A204.1 (cell line): Measurements from ENCODE around the gene OMA1.
"Not testable (repeated sequence)": the region's sequence is repeated elsewhere in the genome, so short reads cannot be mapped to it uniquely, and the experiment has no call there.

Experiments
- FAIRE-seq: peaks from 2 replicates; lab custom pipeline; 2012; peaks lifted over from hg19 to GRCh38; lab: Jason Lieb, UNC

Gene OMA1

GRCh38 chr1:58546520-58547308 is at the start of gene OMA1:
TSS of gene OMA1 (minus strand) at chr1:58546726. CDS start at chr1:58539294, 7,432 bp downstream.
- FAIRE-seq, result peak; percentile 88

GRCh38 chr1:58594546-58594945 is 48.0 kb upstream of the OMA1 start:
- FAIRE-seq, result no peak

DNA sequence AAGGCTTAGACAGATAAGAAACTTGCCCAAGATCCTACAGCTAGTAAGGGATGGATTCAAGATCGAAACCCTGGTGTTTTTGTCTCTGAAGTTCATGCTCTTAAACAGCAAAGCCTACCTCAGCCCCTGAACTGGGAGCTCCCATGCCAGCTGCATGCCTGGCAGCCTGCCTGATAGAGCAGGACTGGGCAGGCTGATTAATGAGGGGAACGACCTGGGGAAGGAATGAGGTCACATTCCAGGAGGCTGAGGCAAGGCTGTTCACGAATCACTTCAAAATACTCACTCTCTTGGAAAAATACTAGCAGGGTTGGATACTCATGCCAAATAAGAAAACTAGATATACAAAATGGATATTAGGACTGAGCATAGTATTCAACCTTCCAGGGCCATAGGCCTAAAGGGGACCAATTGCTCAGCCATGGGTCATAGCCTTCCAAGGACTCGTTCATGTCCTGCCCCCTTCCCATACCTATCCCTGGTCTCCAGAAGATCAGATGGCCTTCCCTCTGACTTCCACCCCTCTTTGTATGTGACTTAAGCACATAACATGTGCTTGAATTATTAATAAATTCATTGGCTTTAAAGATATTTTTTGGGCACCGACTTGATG is 46.1 kb upstream of the OMA1 start:
- no peak for FAIRE-seq

DNA sequence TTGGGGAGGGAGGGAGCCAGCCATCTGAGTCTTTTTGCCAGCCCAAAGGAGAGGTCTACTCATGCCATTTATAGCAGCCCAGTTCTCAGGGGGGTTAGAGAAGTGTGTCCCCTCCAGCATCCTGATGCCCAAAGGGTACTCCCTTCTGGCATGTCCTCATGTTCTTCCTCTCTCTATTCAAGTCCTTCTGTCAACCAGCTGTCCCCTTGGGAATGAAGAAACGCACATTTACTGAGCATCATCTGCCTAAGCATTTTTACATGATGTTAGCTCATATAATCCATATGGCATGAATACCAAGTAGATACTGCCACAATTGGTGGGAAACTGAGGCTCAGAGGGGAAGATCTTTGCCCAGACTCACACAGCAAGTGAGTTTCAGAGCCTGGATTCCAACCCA is 45.3 kb upstream of the OMA1 start:
- no peak for FAIRE-seq

- no peak for FAIRE-seq
Measured at GRCh38 chr1:58590019-58590418, 43.5 kb upstream of the OMA1 start.

GRCh38 chr1:58588396-58588795 is 41.9 kb upstream of the OMA1 start:
- FAIRE-seq, result no peak

DNA sequence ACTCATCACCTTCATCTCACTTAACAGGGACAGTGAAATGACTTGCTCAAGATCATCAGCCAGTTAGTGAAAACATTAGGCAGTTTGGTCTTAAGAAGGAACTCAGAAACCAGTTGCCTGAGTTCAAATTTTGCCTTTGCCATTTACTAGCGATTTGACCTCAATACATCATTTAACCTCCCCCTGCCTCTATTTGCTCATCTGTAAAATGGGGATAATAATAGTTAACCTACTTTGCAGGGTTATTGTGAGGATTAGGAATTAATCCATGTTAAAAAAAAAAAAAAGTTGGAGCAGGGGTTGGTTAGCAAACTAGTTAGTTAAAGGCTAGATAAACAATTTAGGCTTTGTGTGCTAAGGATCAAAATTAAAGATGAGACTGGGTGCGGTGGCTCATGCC is 41.1 kb upstream of the OMA1 start:
- FAIRE-seq, result no peak

- no peak for FAIRE-seq
Measured at GRCh38 chr1:58586271-58586670, 39.7 kb upstream of the OMA1 start.

- FAIRE-seq, result no peak
Measured at GRCh38 chr1:58585581-58586151, 39.1 kb upstream of the OMA1 start.

DNA sequence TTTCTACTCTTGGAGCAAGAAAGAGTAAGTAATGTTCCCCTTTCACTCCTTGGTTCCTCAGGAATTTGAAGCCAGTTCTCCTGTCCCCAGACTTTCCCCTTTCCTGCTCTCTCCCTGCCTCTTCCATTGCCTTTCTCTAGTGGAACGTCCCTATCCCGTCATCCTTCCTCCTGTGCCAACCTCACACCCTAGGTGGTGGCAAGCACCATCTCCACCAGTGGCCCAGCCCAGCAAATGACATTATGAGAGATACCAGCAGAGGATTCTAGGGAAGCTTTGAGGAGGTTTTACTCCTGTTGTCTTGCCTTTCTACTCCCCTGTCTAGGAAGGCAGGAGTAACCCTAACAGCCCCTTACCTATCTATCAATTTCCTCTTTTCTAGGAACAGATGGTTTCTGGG is 38.6 kb upstream of the OMA1 start:
- no peak for FAIRE-seq

DNA sequence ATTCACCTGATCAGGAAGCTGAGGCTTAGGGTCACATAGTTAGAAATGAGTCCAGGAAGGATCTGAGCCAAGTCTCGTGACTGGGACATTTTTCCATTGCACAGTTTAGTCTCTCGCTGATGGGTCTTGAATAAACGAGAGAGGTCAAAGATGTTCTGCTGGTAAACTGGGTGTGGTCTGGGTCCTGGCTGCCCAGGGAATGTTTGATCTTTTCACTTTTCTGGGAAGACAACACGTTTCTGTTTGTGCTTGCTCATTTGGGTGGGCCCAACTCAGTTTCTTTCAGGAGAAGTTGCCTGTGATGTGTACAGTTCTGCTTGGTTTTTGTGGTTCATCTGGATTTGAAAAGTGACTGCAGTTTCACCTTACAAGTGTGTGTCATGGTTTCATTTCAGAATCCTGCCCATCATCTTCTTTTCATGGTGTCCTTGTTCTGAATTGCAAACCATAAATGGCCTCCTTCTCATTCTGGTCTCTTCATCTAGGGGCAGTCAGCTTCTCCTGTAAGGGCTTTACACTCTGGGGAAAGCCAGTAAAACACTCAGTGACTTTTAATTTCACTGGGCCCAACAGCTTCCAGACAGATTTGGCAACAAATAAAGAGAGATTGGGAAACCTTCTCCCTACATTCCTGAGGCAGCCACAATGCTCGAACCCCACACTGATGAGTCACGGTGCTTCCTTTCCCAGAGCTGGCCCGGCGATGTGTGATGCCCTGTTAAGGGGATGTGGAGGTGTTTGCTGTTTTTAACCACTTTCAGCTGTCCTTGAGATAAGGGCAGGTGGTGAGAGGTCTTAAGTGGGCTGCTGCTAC is 37.8 kb upstream of the OMA1 start:
- FAIRE-seq, result no peak

DNA sequence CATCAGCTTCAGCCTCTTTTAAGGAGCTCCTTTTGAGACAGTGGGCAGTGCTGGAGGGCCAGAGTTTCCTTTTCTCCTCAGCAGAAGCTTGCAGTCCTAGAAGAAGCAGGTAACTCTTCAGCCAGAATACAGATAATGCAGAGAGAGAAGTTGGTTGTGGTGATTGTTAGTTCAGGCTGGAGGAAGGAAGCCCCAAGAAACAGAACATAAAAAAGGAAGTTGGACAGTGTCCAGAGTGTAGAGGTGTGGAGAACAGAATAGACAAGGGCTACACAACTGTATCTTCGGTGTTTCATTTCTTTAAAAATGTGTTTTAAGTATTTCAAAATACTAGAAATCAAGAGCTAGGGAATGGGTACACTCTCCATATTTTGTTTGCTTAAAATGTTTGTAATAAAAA is 37.0 kb upstream of the OMA1 start:
- no peak for FAIRE-seq

DNA sequence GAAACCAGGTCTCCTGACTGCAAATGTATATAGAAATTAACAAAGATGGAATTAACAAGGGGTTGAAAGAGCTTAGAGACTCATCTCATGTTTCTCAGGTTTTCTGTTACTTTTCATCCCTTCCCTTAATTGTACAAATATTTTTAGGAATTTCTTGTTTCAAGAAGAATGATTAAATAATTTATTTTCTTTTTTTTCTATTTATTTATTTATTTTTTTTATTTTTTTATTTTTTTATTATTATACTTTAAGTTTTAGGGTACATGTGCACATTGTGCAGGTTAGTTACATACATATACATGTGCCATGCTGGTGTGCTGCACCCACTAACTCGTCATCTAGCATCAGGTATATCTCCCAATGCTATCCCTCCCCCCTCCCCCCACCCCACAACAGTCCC is 35.6 kb upstream of the OMA1 start:
- not testable (repeated sequence) for FAIRE-seq

GRCh38 chr1:58581641-58582040 is 35.1 kb upstream of the OMA1 start:
- FAIRE-seq, result no peak

GRCh38 chr1:58580186-58580585 is 33.7 kb upstream of the OMA1 start:
- no peak for FAIRE-seq

GRCh38 chr1:58577654-58578030 is 31.1 kb upstream of the OMA1 start:
- no peak for FAIRE-seq

DNA sequence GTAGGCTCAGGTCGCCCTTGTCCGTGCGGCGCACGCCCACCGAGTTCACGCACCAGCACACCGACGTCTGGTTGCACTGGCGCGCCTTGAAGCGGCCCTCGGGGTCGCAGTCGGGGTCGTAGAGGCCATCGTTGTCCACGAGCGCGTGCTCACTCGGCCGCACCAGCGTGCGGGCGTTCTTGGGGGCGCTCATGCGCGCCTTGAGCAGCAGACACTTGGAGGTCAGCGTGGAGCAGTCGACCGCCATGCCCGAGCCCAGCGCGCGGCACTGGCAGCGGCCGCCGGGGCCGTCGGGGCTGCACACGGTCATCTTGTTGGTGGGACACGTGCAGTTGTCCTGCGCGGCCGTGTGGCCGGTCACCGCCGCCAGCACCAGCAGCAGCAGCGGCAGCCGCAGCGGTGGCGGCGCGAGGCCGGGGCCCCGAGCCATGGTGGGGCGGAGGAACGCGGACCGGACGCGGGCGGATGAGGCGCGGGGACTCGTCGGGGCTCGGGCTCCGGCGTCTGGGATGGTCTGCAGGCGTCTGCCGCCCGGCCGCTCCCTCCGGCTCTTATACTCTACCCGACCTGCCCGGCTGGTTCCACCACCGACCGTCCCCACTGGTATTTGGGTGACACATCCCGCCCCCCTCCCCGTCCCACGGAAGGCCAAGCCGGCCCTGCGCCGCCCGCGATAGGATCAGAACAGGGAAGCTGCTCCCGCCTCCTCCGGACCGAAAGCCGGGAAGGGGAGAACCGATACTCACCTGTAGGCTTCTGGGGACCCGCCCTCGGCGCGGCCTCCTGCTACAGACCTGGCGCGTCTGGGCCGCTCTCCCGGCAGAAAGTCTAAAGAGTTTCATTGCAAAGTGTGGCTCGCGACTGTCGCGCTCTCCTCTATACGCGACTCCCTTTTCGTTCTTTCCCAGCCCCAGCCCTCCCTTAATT is 30.5 kb upstream of the OMA1 start, which contains the start of gene TACSTD2:
Gene TACSTD2 (minus strand): TSS at position 526 of the 927 bp plus-strand sequence. CDS start 96 bp downstream, at position 430.
- FAIRE-seq, result no peak

- no peak for FAIRE-seq
Measured at GRCh38 chr1:58576325-58576726, 29.8 kb upstream of the OMA1 start.

- FAIRE-seq, result no peak
Measured at GRCh38 chr1:58575551-58576324, 29.2 kb upstream of the OMA1 start.

DNA sequence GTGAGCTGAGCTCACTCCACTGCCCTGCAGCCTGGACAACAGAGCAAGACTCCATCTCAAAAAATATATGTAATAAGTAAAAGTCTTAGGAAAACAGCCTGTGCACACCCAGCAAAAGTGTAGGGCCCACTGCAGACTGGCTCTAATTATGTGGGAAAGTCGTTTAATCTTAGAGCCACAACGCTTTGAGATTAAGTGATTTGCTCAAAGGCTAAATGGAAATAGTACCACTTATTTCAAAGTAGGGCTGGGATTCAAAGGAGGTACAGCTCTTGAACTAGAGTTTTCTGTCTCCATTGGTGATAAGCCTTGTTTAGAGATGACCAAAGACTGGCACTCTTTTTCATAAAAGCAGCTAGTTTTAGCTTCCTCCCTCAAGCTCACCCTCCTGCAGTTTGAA is 28.3 kb upstream of the OMA1 start:
- no peak for FAIRE-seq
